AG10803 (cell line): ENCODE measurements around the gene PPP2R5A.
A peak's percentile ranks its signal among the peaks of the same experiment; 100 is the strongest.
"Not testable (repeated sequence)": the region's sequence is repeated elsewhere in the genome, so short reads cannot be mapped to it uniquely, and the experiment has no call there.

Experiments
- DNase-seq: peaks from one replicate; pipeline ENCODE4 v3.0.0; 2010; ENCODE audit warnings: low read depth
- H3K4me3 ChIP-seq: 2 replicates; pipeline ENCODE4 v1.5.1; 2011; ENCODE audit warnings: mild to moderate bottlenecking, low read length, control low read depth
- TF ChIP-seq, protein P1 (sequence below): conservative IDR thresholded peaks from 2 replicates; pipeline ENCODE4 v1.5.1; 2011; ENCODE audit warnings: mild to moderate bottlenecking, low read length, control low read depth, inconsistent platforms

PPP2R5A gene

DNA sequence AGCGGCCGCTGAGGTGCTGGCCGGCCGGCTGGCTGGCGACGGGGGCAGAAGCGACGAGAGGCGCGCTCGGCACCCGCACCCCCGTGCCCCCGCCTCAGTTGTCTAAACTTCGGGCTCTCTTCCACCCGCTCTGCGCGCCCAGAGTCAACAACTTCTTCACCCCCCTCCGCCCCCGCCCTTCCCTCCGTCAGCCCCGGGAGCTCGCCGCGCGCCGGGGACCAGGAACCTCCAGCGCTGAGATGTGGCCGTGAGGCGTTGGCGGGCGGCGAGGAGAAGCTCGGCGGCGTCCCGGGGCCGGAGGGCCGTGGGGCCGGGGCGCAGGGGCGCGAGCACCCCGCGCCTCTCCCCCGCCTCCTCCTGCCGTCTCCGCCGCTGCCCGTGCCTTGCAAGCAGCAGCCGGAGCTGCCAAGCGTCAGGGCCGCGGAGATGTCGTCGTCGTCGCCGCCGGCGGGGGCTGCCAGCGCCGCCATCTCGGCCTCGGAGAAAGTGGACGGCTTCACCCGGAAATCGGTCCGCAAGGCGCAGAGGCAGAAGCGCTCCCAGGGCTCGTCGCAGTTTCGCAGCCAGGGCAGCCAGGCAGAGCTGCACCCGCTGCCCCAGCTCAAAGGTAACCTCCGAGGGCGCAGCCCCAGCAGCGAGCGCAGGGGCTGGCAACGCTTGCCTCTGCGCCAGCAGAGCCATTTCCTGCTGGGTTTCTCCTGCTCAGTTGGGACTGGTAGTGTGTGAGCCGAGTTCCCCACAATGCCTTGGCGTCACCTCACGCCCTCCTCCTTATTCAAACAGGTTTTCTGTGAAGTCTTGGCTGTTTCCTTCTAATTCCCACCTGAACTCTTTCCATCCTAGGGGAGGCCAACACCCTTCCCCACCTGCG is 710 bp downstream of the PPP2R5A start:
- DNase-seq, result peak; percentile 51
- peak overlapping the region; percentile 91 for H3K4me3 ChIP-seq
- TF ChIP-seq, protein P1, sequence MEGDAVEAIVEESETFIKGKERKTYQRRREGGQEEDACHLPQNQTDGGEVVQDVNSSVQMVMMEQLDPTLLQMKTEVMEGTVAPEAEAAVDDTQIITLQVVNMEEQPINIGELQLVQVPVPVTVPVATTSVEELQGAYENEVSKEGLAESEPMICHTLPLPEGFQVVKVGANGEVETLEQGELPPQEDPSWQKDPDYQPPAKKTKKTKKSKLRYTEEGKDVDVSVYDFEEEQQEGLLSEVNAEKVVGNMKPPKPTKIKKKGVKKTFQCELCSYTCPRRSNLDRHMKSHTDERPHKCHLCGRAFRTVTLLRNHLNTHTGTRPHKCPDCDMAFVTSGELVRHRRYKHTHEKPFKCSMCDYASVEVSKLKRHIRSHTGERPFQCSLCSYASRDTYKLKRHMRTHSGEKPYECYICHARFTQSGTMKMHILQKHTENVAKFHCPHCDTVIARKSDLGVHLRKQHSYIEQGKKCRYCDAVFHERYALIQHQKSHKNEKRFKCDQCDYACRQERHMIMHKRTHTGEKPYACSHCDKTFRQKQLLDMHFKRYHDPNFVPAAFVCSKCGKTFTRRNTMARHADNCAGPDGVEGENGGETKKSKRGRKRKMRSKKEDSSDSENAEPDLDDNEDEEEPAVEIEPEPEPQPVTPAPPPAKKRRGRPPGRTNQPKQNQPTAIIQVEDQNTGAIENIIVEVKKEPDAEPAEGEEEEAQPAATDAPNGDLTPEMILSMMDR, result no peak

- peak; percentile 41 for DNase-seq
- TF ChIP-seq, protein P1, result no peak
- peak overlapping the region; percentile 91 for H3K4me3 ChIP-seq
Measured at GRCh38 chr1:212286556-212287131, 1.4 kb downstream of the PPP2R5A start.

GRCh38 chr1:212287261-212287895 is 2.2 kb downstream of the PPP2R5A start:
- peak overlapping the region; percentile 91 for H3K4me3 ChIP-seq
- TF ChIP-seq, protein P1, result no peak
- no peak for DNase-seq

- DNase-seq, H3K4me3 ChIP-seq: not testable (repeated sequence)
Measured at GRCh38 chr1:212287995-212288394, 2.8 kb downstream of the PPP2R5A start.

GRCh38 chr1:212288615-212289014 is 3.4 kb downstream of the PPP2R5A start:
- TF ChIP-seq, protein P1, result no peak
- peak; percentile 78 for DNase-seq

GRCh38 chr1:212289262-212290077 is 4.3 kb downstream of the PPP2R5A start:
- no peak for DNase-seq
- TF ChIP-seq, protein P1, result no peak

More at GRCh38 chr1:212288615-212289014, 3.4 kb downstream of the PPP2R5A start:
- H3K4me3 ChIP-seq, result no peak overlapping the region

GRCh38 chr1:212290608-212291007 is 5.4 kb downstream of the PPP2R5A start:
- H3K4me3 ChIP-seq, result no peak overlapping the region
- TF ChIP-seq, protein P1, result no peak
- DNase-seq, result no peak

More at GRCh38 chr1:212289262-212290077, 4.3 kb downstream of the PPP2R5A start:
- H3K4me3 ChIP-seq, result no peak overlapping the region
